GM18519 (cell line): Measurements from ENCODE around the gene VPS29.

Experiments used
- ATAC-seq: cut with Tn5 transposase; IDR thresholded peaks from one replicate; pipeline ENCODE4 v1.9.1; 2021; ENCODE audit warnings: mild to moderate bottlenecking, moderate library complexity; ENCODE audit not compliant: unreplicated experiment, low FRiP score

The VPS29 gene

GRCh38 chr12:110451263-110451662, 50.6 kb downstream of the VPS29 start:
- no peak for ATAC-seq

GRCh38 chr12:110449799-110450497, 52.0 kb downstream of the VPS29 start, which contains the start of gene ARPC3:
Gene ARPC3, minus strand, starts transcription at chr12:110450337. Its CDS starts 77 bp downstream, at chr12:110450260.
- peak; percentile 90 for ATAC-seq

GRCh38 chr12:110444455-110444854, 57.5 kb downstream of the VPS29 start:
- ATAC-seq = no peak
